WTC11 (cell line): ENCODE measurements around the gene TRPV5. TPM values are rescaled to one million over a fixed set of nuclear protein-coding genes. Genes with fewer than 3 reads are reported as not detected.

Experiments
- ATAC-seq: fragments of 200-7000 bp; cut with Tn5 transposase; 2 replicates; pipeline ENCODE4 v1.10.0; 2021; ENCODE audit warnings: mild to moderate bottlenecking, moderate library complexity
- CTCF ChIA-PET: fragments of 300-600 bp; sonication (Branson Sonifier 250); formaldehyde crosslinking; loops from one replicate; lab custom pipeline; 2021; ENCODE audit warnings: antibody characterized with exemption; lab: Charles Lee
- POLR2A ChIA-PET: fragments of 350-600 bp; sonication (Branson Sonifier 250); formaldehyde crosslinking; loops from one replicate; lab custom pipeline; 2021; ENCODE audit warnings: antibody characterized with exemption; lab: Charles Lee
- DNase-seq: peaks from one replicate; pipeline ENCODE4 v3.0.0; 2021; ENCODE audit warnings: low spot score
- H3K27ac Mint-ChIP-seq: 2 replicates; pipeline ENCODE4 v1.8.0; 2021; ENCODE audit warnings: mixed read lengths
- H3K27me3 Mint-ChIP-seq: 2 replicates; pipeline ENCODE4 v1.8.0; 2021; ENCODE audit warnings: low read depth, mild to moderate bottlenecking, moderate library complexity, mixed read lengths
- H3K36me3 Mint-ChIP-seq: 2 replicates; pipeline ENCODE4 v1.8.0; 2021; ENCODE audit warnings: mixed read lengths
- H3K4me1 Mint-ChIP-seq: 2 replicates; pipeline ENCODE4 v1.8.0; 2022; ENCODE audit warnings: mixed read lengths
- H3K4me3 Mint-ChIP-seq: 2 replicates; pipeline ENCODE4 v1.8.0; 2021; ENCODE audit warnings: mild to moderate bottlenecking, moderate library complexity, mixed read lengths
- H3K9me3 Mint-ChIP-seq: 2 replicates; pipeline ENCODE4 v1.8.0; 2021; ENCODE audit warnings: mixed read lengths
- AR ChIP-seq: fragments of 250-450 bp; sonication (Bioruptor Pico); IDR thresholded peaks from 2 replicates; pipeline ENCODE4 v1.9.0; 2021; ENCODE audit warnings: mild to moderate bottlenecking
- ATF3 ChIP-seq: sonication (generic); formaldehyde crosslinking; conservative IDR thresholded peaks from 2 replicates; pipeline ENCODE4 v1.8.1; 2022; ENCODE audit warnings: mild to moderate bottlenecking, missing genetic modification reagents
- CBFB ChIP-seq: sonication (generic); formaldehyde crosslinking; IDR thresholded peaks from 2 replicates; pipeline ENCODE4 v1.8.1; 2022; ENCODE audit warnings: mild to moderate bottlenecking, low read depth, missing genetic modification reagents
- E2F1 ChIP-seq: sonication (generic); formaldehyde crosslinking; IDR thresholded peaks from 2 replicates; pipeline ENCODE4 v1.8.0; 2022; ENCODE audit warnings: mild to moderate bottlenecking, missing genetic modification reagents
- E2F4 ChIP-seq: sonication (generic); formaldehyde crosslinking; IDR thresholded peaks from 2 replicates; pipeline ENCODE4 v1.8.1; 2022; ENCODE audit warnings: low read depth, mild to moderate bottlenecking, moderate library complexity, missing genetic modification reagents, borderline replicate concordance
- ELF4 ChIP-seq: sonication (generic); formaldehyde crosslinking; IDR thresholded peaks from 2 replicates; pipeline ENCODE4 v1.8.1; 2022; ENCODE audit warnings: low read depth, mild to moderate bottlenecking, moderate library complexity, missing genetic modification reagents
- FOXK1 ChIP-seq: sonication (generic); formaldehyde crosslinking; IDR thresholded peaks from 2 replicates; pipeline ENCODE4 v1.8.0; 2022; ENCODE audit warnings: mild to moderate bottlenecking, moderate library complexity, missing genetic modification reagents
- IRF2 ChIP-seq: sonication (generic); formaldehyde crosslinking; IDR thresholded peaks from 2 replicates; pipeline ENCODE4 v1.8.0; 2022; ENCODE audit warnings: low read depth, missing genetic modification reagents, borderline replicate concordance
- MXD4 ChIP-seq: fragments of 250-450 bp; sonication (Bioruptor Pico); IDR thresholded peaks from 2 replicates; pipeline ENCODE4 v1.8.0; 2021; ENCODE audit warnings: mild to moderate bottlenecking, moderate library complexity, borderline replicate concordance
- NR3C1 ChIP-seq: sonication (generic); formaldehyde crosslinking; conservative IDR thresholded peaks from 2 replicates; pipeline ENCODE4 v1.8.1; 2023; ENCODE audit warnings: low read depth, mild to moderate bottlenecking, missing genetic modification reagents
- STAT6 ChIP-seq: sonication (generic); formaldehyde crosslinking; conservative IDR thresholded peaks from 2 replicates; pipeline ENCODE4 v1.8.1; 2023; ENCODE audit warnings: mild to moderate bottlenecking, low read depth, missing genetic modification reagents, moderate library complexity
- ZBTB21 ChIP-seq: sonication (generic); formaldehyde crosslinking; IDR thresholded peaks from 2 replicates; pipeline ENCODE4 v1.8.1; 2023; ENCODE audit warnings: mild to moderate bottlenecking, missing genetic modification reagents, borderline replicate concordance
- ZMAT4 ChIP-seq: fragments of 250-450 bp; sonication (Bioruptor Pico); IDR thresholded peaks from 2 replicates; pipeline ENCODE4 v1.9.0; 2021; ENCODE audit warnings: mild to moderate bottlenecking
- ZNF219 ChIP-seq: sonication (generic); formaldehyde crosslinking; IDR thresholded peaks from 2 replicates; pipeline ENCODE4 v1.8.0; 2023; ENCODE audit warnings: missing genetic modification reagents, mild to moderate bottlenecking, borderline replicate concordance
- ZNF281 ChIP-seq: sonication (generic); formaldehyde crosslinking; IDR thresholded peaks from 2 replicates; pipeline ENCODE4 v1.8.0; 2023; ENCODE audit warnings: mild to moderate bottlenecking, missing genetic modification reagents
- ZNF425 ChIP-seq: fragments of 250-450 bp; sonication (Bioruptor Pico); conservative IDR thresholded peaks from 2 replicates; pipeline ENCODE4 v1.9.0; 2021; ENCODE audit warnings: mild to moderate bottlenecking
- ZNF671 ChIP-seq: fragments of 250-450 bp; sonication (Bioruptor Pico); IDR thresholded peaks from 2 replicates; pipeline ENCODE4 v1.8.0; 2021; ENCODE audit warnings: mild to moderate bottlenecking
- total RNA-seq: library from RNA; stranded (reverse); gene quantifications from 3 replicates; pipeline ENCODE4 v1.2.3, GENCODE V29; 2021

Gene TRPV5
- total RNA-seq, 1 experiment from 2014 or later, result not detected

- H3K27me3 Mint-ChIP-seq, result peaks cover 10% of the 10 kb centered on the region
- peaks cover 34% of the 10 kb centered on the region for H3K36me3 Mint-ChIP-seq
- ATAC-seq, result no peak
- POLR2A ChIA-PET, result no interaction called here
- H3K4me3 Mint-ChIP-seq, result no peak overlapping the region
- CTCF ChIA-PET, result interaction anchor here (0.7 kb wide), 1 partner anchor 22 kb away, joined by 3 read pairs; no protein-coding TSS in a partner anchor
- H3K27ac Mint-ChIP-seq, result no peak overlapping the region
- H3K4me1 Mint-ChIP-seq, result 0 out of 2 replicates have a peak, but pooled peaks cover 5% of the 10 kb centered on the region
- H3K9me3 Mint-ChIP-seq, result peaks cover 51% of the 10 kb centered on the region
- no peak for TF ChIP-seq CBFB
- no peak for TF ChIP-seq ZMAT4 (CRISPR knock-in tag)
- no peak for TF ChIP-seq ATF3 (CRISPR knock-in tag)
- TF ChIP-seq MXD4 (CRISPR knock-in tag), result no peak
- no peak for TF ChIP-seq E2F4 (CRISPR knock-in tag)
- TF ChIP-seq ZNF425, result no peak
- no peak for TF ChIP-seq NR3C1 (CRISPR knock-in tag)
- no peak for TF ChIP-seq ZNF671 (CRISPR knock-in tag)
- TF ChIP-seq ZNF281 (CRISPR knock-in tag), result no peak
- TF ChIP-seq ZBTB21 (CRISPR knock-in tag), result no peak
- no peak for TF ChIP-seq FOXK1 (CRISPR knock-in tag)
- no peak for TF ChIP-seq STAT6 (CRISPR knock-in tag)
- TF ChIP-seq ZNF219 (CRISPR knock-in tag), result no peak
- TF ChIP-seq, all 79 proteins: peak for 0
- DNase-seq, result no peak
Measured at GRCh38 chr7:142904128-142904527, 29.4 kb downstream of the TRPV5 start.

GRCh38 chr7:142901426-142902259 lies 31.9 kb downstream of the TRPV5 start:
- H3K27me3 Mint-ChIP-seq, result peaks cover 7% of the 10 kb centered on the region
- TF ChIP-seq ELF4 (CRISPR knock-in tag), result no peak
- no peak for TF ChIP-seq E2F1 (CRISPR knock-in tag)
- no peak for TF ChIP-seq IRF2 (CRISPR knock-in tag)
- no peak for TF ChIP-seq AR (CRISPR knock-in tag)

More at GRCh38 chr7:142901426-142902259, 31.9 kb downstream of the TRPV5 start:
- no peak overlapping the region for H3K4me3 Mint-ChIP-seq
- no peak for DNase-seq
- H3K4me1 Mint-ChIP-seq, result peaks cover 13% of the 10 kb centered on the region
- POLR2A ChIA-PET, result no interaction called here
- H3K27ac Mint-ChIP-seq, result no peak overlapping the region
- ATAC-seq, result no peak
- H3K36me3 Mint-ChIP-seq, result peaks cover 24% of the 10 kb centered on the region
- CTCF ChIA-PET, result interaction anchor here (0.9 to 1.3 kb wide), 2 partner anchors 24 to 314 kb away, joined by 3 to 4 read pairs; no protein-coding TSS in a partner anchor
- H3K9me3 Mint-ChIP-seq, result peaks cover 38% of the 10 kb centered on the region
